ENCODE data around the gene PARP9.

GRCh38 chr3:122564155-122564912, at the start of gene PARP9, which contains the start of gene DTX3L:
- TF ChIP-seq CTCF (conservative IDR thresholded peaks at IDR 0.05; ENCODE audit: low read length) (no peak), EZH2phosphoT487 (IDR thresholded peaks at IDR 0.05; ENCODE audit: borderline replicate concordance) (no peak)

All from Loucy (cell line).